GM12872 (cell line): ENCODE results near the gene C1QA.

Experiments used
- TF ChIP-seq, protein P1 (sequence below): IDR thresholded peaks from 3 replicates; pipeline ENCODE4 v1.5.1; 2011; ENCODE audit warnings: low read depth, mild to moderate bottlenecking, low read length, moderate library complexity; ENCODE audit not compliant: insufficient read depth

Gene C1QA

DNA sequence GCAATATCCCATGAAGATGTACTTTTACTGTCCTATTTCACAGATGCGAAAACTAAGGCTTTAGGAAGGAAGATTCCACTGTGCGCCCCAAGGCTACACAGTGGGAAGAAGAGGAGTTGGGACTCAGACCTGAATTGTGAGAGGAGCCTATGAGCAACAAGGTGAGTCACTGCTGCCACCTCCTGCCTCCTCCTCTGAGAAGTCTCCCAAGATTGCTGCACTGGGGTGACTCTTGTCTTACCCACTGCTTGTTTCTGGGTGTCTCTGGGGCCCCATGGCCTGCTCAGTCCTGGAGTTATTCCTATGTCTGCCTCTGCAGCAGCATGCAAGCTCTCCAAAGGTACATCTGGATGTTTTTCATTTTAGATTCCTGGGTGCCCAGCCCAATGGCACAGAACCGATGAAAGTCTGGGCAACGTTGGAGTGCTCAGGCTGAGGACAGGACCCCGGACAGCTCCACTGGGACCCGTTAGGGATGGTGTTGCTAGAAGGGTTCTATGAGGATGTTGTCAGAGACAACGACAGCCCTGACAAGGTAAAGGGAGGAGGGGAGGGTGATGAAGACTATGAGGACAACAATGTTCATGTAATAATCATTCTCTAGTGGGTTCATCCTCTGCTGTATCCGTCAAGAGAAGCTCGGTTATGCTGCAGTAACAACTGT lies 11.0 kb upstream of the C1QA start:
- TF ChIP-seq, protein P1, sequence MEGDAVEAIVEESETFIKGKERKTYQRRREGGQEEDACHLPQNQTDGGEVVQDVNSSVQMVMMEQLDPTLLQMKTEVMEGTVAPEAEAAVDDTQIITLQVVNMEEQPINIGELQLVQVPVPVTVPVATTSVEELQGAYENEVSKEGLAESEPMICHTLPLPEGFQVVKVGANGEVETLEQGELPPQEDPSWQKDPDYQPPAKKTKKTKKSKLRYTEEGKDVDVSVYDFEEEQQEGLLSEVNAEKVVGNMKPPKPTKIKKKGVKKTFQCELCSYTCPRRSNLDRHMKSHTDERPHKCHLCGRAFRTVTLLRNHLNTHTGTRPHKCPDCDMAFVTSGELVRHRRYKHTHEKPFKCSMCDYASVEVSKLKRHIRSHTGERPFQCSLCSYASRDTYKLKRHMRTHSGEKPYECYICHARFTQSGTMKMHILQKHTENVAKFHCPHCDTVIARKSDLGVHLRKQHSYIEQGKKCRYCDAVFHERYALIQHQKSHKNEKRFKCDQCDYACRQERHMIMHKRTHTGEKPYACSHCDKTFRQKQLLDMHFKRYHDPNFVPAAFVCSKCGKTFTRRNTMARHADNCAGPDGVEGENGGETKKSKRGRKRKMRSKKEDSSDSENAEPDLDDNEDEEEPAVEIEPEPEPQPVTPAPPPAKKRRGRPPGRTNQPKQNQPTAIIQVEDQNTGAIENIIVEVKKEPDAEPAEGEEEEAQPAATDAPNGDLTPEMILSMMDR = no peak

DNA sequence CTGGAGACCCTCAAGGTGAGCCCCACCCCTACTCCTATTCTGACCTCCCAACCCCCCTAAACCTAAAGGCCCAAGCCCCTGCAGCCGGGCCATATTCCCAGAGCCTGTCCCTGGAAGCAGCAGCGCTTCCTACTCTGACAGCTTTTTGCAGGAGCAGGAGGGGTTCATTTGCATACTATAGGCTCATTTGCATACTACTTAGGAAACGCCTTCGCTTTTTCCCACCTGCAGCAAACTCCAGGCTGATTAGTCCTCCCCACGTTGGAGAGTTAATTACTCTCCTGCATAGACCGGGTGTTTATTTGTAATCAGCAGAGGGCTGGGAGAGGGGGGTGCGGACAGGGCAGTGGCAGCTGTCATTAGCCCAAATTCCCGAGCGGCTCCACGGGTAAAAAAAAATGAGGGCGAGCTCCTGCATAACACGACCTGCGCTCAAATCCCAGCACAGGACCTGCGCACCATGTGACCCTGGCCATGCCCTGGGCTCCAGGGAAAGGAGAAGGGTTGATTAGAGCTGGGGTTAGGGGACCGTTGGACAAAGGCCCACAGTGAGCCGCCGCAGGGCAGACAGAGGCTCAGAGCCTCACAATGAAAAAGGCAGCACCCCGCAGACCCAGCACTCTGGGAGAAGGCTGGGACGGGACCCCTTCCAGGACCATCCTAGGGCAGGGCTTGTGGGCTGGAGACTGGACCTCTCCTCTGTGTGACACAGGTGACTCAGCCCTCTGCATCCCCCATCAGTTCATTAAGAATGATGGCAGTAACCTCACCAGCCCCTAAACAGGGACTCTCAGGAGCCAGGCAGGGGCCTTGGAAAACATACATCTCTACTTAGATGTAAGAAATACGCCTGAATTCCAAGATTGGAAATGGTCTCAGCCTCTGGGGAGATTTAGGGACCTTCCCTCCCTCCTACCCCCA lies 9.9 kb upstream of the C1QA start:
- TF ChIP-seq, protein P1 = no peak

DNA sequence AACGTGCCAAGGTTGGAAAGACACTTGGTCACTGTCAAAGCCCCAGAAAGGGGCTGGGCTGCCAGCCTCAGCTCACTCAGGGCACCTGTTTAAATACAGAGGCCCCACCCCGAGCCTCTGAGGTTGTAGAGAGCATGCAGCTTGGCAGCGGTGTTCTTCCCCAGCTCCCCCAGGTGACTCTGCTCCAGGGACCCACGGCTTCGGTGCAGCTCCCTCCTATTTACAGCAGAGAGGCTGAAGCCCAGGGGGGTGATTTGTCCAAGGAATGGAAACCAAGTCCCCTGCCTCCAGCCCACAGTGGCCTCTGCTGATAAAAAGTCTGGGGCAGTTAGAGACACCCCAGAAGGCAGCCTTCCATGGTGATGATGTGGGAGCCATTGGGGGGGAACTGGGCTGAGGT lies 9.1 kb upstream of the C1QA start:
- TF ChIP-seq, protein P1 = no peak

DNA sequence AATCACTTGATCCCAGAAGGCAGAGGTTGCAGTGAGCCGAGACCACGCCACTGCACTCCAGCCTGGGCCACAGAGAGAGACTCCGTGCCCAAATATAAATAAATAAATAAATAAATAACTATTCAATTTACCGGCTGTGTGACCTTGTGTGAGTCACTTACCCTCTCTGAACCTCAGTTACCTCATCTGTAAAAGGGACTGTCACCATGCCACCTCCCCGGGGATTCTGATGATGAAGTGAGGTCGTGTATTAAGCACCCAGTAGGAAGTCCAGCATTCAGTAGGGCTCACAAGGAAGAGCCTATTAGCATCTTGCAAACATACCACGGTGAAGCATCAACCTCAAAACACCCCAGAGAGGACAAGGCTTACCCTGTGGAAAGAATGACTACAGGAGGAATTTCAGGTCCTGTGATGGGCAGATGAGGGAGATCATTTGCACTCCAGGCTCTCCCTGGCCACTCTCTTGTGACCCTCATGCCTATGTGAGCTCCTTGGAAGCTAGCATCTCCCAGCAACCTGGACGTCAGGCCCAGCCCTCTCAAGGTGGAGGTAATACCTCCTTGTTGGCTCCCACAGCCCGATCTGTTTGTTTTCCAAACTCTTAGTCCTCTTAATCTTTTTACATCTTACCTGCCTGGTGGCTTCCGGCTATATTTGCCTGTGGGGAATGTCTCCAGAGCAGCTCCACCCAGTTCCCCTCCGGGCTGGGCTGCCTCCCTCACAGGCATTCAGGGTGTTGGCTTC lies 7.6 kb upstream of the C1QA start:
- TF ChIP-seq, protein P1 = no peak

DNA sequence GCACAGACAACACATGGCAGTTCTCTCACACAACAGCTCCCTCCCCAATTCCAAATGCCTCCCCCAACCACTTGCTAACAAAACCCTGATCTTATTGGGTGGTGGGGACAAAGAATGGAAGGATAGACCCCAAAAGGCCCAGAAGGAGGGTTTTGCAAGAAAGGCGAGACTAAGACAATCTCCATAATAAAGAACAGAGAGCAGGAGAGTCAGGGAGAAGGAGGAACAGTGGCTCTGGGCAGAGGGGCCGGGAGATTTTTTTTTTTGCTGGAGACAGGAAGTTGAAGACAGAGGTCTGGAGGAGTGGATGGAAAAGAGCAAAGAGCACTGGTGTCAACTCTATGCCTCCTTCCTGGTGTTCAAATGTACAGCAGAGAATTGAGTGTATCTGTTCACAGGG lies 6.5 kb upstream of the C1QA start:
- TF ChIP-seq, protein P1 = no peak

DNA sequence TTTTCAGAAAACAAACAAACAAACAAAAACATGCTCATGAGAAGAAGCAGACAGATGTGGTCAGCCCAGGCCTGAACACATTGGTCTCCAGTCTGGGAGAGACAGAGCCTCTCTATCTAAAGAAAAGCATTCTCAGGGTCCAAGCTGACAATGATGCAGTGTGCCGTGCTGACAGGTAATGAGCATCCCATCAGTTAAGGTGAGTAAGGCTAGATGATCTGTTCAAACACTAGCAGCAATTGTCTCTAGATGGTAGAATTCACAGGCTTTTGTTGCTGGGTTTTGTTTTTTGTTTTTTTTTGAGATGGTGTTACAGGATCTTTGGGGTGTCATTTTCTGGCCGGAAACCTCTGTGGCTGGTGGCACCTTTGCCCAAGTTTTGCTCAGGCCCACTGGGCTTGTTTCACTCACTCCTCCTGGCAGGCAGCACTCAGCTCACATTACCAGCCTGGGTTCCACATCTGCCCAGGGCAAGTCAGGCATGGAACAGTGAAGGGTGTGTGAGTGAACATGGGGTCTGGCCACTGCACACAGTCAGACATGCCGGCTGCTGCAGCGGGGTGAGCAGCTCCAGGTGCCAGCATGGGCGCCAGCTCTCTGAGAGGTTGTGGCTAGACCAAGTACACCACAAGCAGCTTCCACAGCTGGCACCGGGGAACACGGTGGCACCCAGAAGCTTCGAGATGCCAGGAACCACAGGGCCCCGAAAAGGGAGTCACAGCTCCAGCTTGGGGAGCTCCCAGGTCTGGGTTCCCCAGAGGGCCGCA lies 2.5 kb upstream of the C1QA start:
- TF ChIP-seq, protein P1 = no peak

DNA sequence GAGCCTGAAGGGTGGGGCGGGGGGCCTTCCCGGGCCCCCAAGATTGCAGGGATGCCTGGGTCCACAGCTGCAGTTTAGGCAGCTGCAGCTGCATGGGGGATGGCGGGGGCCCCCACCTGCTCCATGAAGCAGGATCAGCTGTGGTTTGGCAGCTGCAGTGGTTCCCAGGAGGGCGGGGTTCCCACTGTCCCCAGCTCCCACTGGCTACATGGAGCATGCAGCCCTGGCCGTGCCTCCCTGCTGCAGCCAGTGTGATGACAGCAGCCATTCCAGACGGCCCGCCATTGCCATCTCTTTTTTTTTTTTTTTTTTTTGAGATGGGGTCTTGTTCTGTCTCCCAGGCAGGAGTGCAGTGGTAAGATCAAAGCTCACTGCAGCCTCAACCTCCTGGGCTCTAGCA lies 992 bp upstream of the C1QA start:
- TF ChIP-seq, protein P1 = no peak
